ES-I3 (cell line): ENCODE results near the gene SOCS1.

Source experiments
- H3K36me3 ChIP-seq: 2 replicates; pipeline ENCODE4 v1.6.1; 2013; ENCODE audit warnings: mild to moderate bottlenecking, low read length, control low read depth, moderate library complexity; ENCODE audit not compliant: insufficient read depth
- H3K4me1 ChIP-seq: 2 replicates; pipeline ENCODE4 v1.6.1; 2013; ENCODE audit warnings: mild to moderate bottlenecking, control low read depth, low read length; ENCODE audit not compliant: insufficient read depth
- H3K9ac ChIP-seq: 2 replicates; pipeline ENCODE4 v1.6.1; 2013; ENCODE audit warnings: low read depth, mild to moderate bottlenecking, low read length, moderate library complexity
- H3K9me3 ChIP-seq: 2 replicates; pipeline ENCODE4 v1.6.1; 2013; ENCODE audit warnings: mild to moderate bottlenecking, low read length, moderate library complexity; ENCODE audit not compliant: control insufficient read depth, insufficient read depth

Gene SOCS1

DNA sequence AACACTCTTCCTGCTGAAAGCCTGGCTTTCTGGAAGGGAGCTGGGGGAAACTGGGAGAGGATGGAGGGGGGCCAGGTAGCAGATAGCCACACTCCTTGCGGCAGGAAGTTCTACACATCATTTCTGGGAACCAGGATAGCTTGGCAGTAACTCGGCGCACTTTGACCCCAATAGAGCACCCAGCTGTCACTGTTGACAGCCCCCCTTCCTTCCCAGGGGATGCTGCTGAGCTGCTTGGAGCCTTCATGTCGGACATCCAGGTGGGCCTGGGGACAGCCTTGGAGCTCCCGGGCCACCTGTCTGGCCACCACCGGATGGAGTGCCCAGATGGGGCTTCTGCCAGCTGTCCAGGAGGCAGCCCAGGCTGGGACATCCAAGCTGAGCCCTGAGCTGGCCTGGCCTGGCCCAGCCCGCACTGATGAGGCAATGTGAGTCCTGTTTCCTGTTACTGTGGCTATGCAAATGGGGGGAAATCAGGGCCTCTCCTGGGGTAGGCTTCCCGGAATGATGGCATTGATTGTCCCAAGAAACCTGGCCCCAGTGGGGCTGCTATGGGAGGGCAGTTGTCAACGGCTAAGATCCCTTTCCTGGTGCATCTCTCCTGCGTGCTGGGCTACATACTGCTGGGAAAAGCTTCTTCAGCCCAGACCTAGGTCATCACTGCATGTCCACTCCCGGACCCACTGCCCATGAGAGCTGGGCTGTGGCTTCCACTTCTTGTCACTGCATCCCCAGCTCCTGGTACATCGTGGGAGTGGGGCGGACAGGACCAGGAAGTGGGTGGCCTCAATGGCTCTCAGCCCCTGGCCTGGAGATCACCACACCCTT lies 50.0 kb downstream of the SOCS1 start:
- Histone ChIP-seq H3K9ac (no peak overlapping the region), H3K36me3 (no peaks in the 10 kb centered on the region), H3K4me1 (peaks cover 32% of the 10 kb centered on the region), H3K9me3 (0 out of 2 replicates have a peak, but pooled peaks cover 3% of the 10 kb centered on the region)

- H3K9ac ChIP-seq: no peak overlapping the region
- peaks cover 39% of the 10 kb centered on the region for H3K4me1 ChIP-seq
- no peaks in the 10 kb centered on the region for H3K36me3 ChIP-seq
- H3K9me3 ChIP-seq: 0 out of 2 replicates have a peak, but pooled peaks cover 3% of the 10 kb centered on the region
These were observed 50.8 kb downstream of the SOCS1 start for GRCh38 chr16:11205065-11205699.

- Histone ChIP-seq H3K36me3 (no peaks in the 10 kb centered on the region), H3K9ac (no peak overlapping the region), H3K4me1 (peaks cover 39% of the 10 kb centered on the region)
These were observed 51.4 kb downstream of the SOCS1 start for GRCh38 chr16:11204513-11205047.

More at GRCh38 chr16:11204513-11205047, 51.4 kb downstream of the SOCS1 start:
- 0 out of 2 replicates have a peak, but pooled peaks cover 3% of the 10 kb centered on the region for H3K9me3 ChIP-seq
